ENCODE data around the gene ADM2.

- TF ChIP-seq SIN3A (IDR thresholded peaks at IDR 0.05; ENCODE audit: borderline replicate concordance, low read depth, low read length) (no peak), CTCF (IDR thresholded peaks at IDR 0.05) (no peak), JUND (IDR thresholded peaks at IDR 0.05) (no peak), CHD2 (IDR thresholded peaks at IDR 0.05; ENCODE audit: low read length, partially characterized antibody) (no peak), TAF1 (IDR thresholded peaks at IDR 0.05; ENCODE audit: borderline replicate concordance, low read depth, low read length) (no peak), REST (IDR thresholded peaks at IDR 0.05; ENCODE audit: low read depth, low read length) (no peak), EP300 (IDR thresholded peaks at IDR 0.05; ENCODE audit: borderline replicate concordance in 1 of 2, low read depth in 1 of 2, low read length in 1 of 2) (no peak), EZH2phosphoT487 (IDR thresholded peaks at IDR 0.05; ENCODE audit: borderline replicate concordance, low read depth) (no peak), FOXM1 (IDR thresholded peaks at IDR 0.05; ENCODE audit: low read depth) (no peak), POLR2AphosphoS5 (IDR thresholded peaks at IDR 0.05; ENCODE audit: low read depth, low read length) (no peak)
Observed at GRCh38 chr22:50432131-50432876, 49.0 kb upstream of the ADM2 start.

Data from SK-N-SH (cell line).